HepG2 (cell line): ENCODE results near the gene SLC16A6. TPM values are rescaled to one million over a fixed set of nuclear protein-coding genes. Genes with fewer than 3 reads are reported as not detected.
A peak's percentile ranks its signal among the peaks of the same experiment; 100 is the strongest.

ENCODE experiments used
- AGO1 ChIP-seq: fragments of 200-400 bp; formaldehyde crosslinking; IDR thresholded peaks from 2 replicates; pipeline ENCODE4 v1.6.1; 2017; ENCODE audit warnings: mild to moderate bottlenecking, low read depth, low read length, moderate library complexity; ENCODE audit not compliant: poor library complexity, severe bottlenecking
- JUNB ChIP-seq: sonication (generic); formaldehyde crosslinking; IDR thresholded peaks from 2 replicates; pipeline ENCODE4 v1.8.0; 2022; ENCODE audit warnings: missing genetic modification reagents, mild to moderate bottlenecking, borderline replicate concordance
- LCORL ChIP-seq, 2 experiments: fragments of 450-650 bp in 1 of 2; sonication (generic) in 1 of 2; formaldehyde crosslinking in 1 of 2; IDR thresholded peaks; 2 replicates each; pipeline versions ENCODE4 v1.5.0 to v1.6.1; 2017 to 2020; ENCODE audit warnings: antibody characterized with exemption in 1 of 2, missing genetic modification reagents in 1 of 2
- MXD4 ChIP-seq: IDR thresholded peaks from 2 replicates; pipeline ENCODE4 v1.6.1; 2016; ENCODE audit warnings: mild to moderate bottlenecking, missing biosample characterization, missing genetic modification reagents
- NFYB ChIP-seq: sonication (generic); formaldehyde crosslinking; IDR thresholded peaks from 2 replicates; pipeline ENCODE4 v1.4.0; 2020; ENCODE audit warnings: missing genetic modification reagents
- NKX3-1 ChIP-seq: sonication (generic); formaldehyde crosslinking; IDR thresholded peaks from 2 replicates; pipeline ENCODE4 v1.5.0; 2020; ENCODE audit warnings: missing genetic modification reagents
- NRL ChIP-seq: sonication (generic); formaldehyde crosslinking; IDR thresholded peaks from 2 replicates; pipeline ENCODE4 v1.5.0; 2020; ENCODE audit warnings: missing genetic modification reagents, mild to moderate bottlenecking, moderate library complexity, borderline replicate concordance
- SATB2 ChIP-seq: sonication (generic); formaldehyde crosslinking; IDR thresholded peaks from 2 replicates; pipeline ENCODE4 v1.5.0; 2020; ENCODE audit warnings: missing genetic modification reagents
- TBX2 ChIP-seq: sonication (generic); formaldehyde crosslinking; IDR thresholded peaks from 2 replicates; pipeline ENCODE4 v1.5.0; 2020; ENCODE audit warnings: missing genetic modification reagents, mild to moderate bottlenecking, borderline replicate concordance
- TCF7 ChIP-seq: sonication (generic); IDR thresholded peaks from 2 replicates; pipeline ENCODE4 v1.6.1; 2016; ENCODE audit warnings: antibody characterized with exemption, low read depth
- ZNF205 ChIP-seq: IDR thresholded peaks from 2 replicates; pipeline ENCODE4 v1.6.1; 2018; ENCODE audit warnings: missing biosample characterization, missing genetic modification reagents
- ZNF256 ChIP-seq: sonication (generic); formaldehyde crosslinking; conservative IDR thresholded peaks from 2 replicates; pipeline ENCODE4 v1.4.0; 2020; ENCODE audit warnings: missing genetic modification reagents
- ZNF562 ChIP-seq: sonication (generic); formaldehyde crosslinking; IDR thresholded peaks from 2 replicates; pipeline ENCODE4 v1.8.0; 2022; ENCODE audit warnings: missing genetic modification reagents, borderline replicate concordance
- ZNF589 ChIP-seq: sonication (generic); formaldehyde crosslinking; conservative IDR thresholded peaks from 2 replicates; pipeline ENCODE4 v1.8.0; 2022; ENCODE audit warnings: mild to moderate bottlenecking, moderate library complexity, missing genetic modification reagents
- ZNF891 ChIP-seq: sonication (generic); formaldehyde crosslinking; IDR thresholded peaks from 2 replicates; pipeline ENCODE4 v1.5.0; 2020; ENCODE audit warnings: mild to moderate bottlenecking, missing genetic modification reagents
- ZSCAN20 ChIP-seq: sonication (generic); formaldehyde crosslinking; IDR thresholded peaks from 2 replicates; pipeline ENCODE4 v1.4.0; 2020; ENCODE audit warnings: missing genetic modification reagents, mild to moderate bottlenecking, borderline replicate concordance
- ZSCAN25 ChIP-seq: sonication (generic); formaldehyde crosslinking; IDR thresholded peaks from 2 replicates; pipeline ENCODE4 v1.8.0; 2022; ENCODE audit warnings: mild to moderate bottlenecking, missing genetic modification reagents
- polyA plus RNA-seq, 8 experiments: library from polyadenylated mRNA; depleted of rRNA in 3 of 8; stranded (reverse) in 7 of 8; unstranded in 1 of 8; fragments of >200 nt; fragmentation: Illumina TruSeq in 4 of 8; extraction: Trizol in 4 of 8; gene quantifications; 2 replicates each; pipeline versions ENCODE4 v1.2.1 to v1.2.3, GENCODE V29; 2011 to 2016; ENCODE audit warnings: low read depth in 4 of 8, missing spikeins in 1 of 8, mixed read lengths in 1 of 8; ENCODE audit not compliant: insufficient read depth in 1 of 8
- total RNA-seq, 5 experiments: library from RNA; depleted of rRNA; stranded (reverse); fragments of >200 nt; fragmentation: Illumina TruSeq; extraction: Trizol; gene quantifications; 2 replicates each; pipeline ENCODE4 v1.2.3, GENCODE V29; 2016; ENCODE audit warnings: low read depth in 1 of 5
- TF ChIP-seq, protein P1 (sequence below): sonication (generic); formaldehyde crosslinking; IDR thresholded peaks from 2 replicates; pipeline ENCODE4 v1.8.0; 2022; ENCODE audit warnings: low read depth, missing genetic modification reagents
- TF ChIP-seq, protein P2 (sequence below): sonication (generic); formaldehyde crosslinking; IDR thresholded peaks from 2 replicates; pipeline ENCODE4 v1.4.0; 2020; ENCODE audit warnings: mild to moderate bottlenecking, missing genetic modification reagents
- TF ChIP-seq, protein P3 (sequence below): sonication (generic); formaldehyde crosslinking; IDR thresholded peaks from 2 replicates; pipeline ENCODE4 v1.5.0; 2020; ENCODE audit warnings: missing genetic modification reagents
- TF ChIP-seq, protein P4 (sequence below): sonication (generic); formaldehyde crosslinking; IDR thresholded peaks from 2 replicates; pipeline ENCODE4 v1.8.1; 2023; ENCODE audit warnings: missing genetic modification reagents, inconsistent platforms, borderline replicate concordance
- TF ChIP-seq, protein P5 (sequence below): sonication (generic); formaldehyde crosslinking; IDR thresholded peaks from 2 replicates; pipeline ENCODE4 v1.8.1; 2022; ENCODE audit warnings: mild to moderate bottlenecking, missing genetic modification reagents
- TF ChIP-seq, protein P6 (sequence below): sonication (generic); formaldehyde crosslinking; IDR thresholded peaks from 2 replicates; pipeline ENCODE4 v1.5.1; 2020; ENCODE audit warnings: mild to moderate bottlenecking, missing genetic modification reagents, moderate library complexity

SLC16A6 gene
- total and polyA plus RNA-seq, 2 of the 13 experiments (the other 11 are each of a cell fraction or from before 2014, with no cell fraction given): 1.1 to 44.7 TPM

DNA sequence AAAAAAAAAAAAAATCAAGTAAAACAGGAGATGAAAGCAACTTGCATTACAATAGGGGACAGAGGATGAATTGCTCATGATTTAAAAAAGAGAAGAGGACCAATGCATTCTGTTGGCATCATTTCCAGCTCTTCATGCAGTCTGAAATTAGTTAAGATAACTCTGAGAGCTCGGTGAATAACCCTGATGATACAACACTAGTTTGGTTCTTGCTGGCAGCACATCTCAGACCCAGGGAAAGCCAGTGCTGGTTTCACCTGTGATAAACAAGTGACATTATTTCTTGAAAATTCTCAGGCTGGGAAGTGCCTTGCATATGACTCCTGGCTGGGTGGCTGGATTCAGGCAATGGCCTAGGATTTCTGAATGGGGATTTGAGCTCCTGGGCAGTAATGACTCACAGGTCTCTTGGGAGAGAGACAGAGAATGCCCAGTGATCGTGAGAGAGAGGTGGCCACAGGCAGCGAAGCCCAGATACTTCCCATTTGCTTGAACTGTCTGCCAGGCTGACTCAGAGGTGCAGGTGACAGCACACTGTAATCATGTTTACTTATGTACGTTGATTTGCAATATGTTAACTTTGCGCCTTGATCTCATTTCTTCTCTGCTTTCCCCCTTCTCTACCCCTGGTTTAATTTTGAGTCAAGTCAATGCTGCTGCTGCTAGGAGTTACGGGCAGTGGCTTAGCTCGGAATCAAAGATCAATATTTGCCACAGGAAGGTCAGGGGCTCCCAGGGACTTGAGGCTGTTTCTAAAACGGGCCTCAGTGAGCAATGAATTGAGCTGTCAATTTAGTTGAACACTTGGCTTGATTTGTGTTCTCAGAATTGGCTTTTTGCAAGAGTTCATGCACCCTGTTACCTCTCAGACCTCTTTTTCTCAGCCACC is 27.4 kb upstream of the SLC16A6 start (continued):
- TF ChIP-seq, protein P1, sequence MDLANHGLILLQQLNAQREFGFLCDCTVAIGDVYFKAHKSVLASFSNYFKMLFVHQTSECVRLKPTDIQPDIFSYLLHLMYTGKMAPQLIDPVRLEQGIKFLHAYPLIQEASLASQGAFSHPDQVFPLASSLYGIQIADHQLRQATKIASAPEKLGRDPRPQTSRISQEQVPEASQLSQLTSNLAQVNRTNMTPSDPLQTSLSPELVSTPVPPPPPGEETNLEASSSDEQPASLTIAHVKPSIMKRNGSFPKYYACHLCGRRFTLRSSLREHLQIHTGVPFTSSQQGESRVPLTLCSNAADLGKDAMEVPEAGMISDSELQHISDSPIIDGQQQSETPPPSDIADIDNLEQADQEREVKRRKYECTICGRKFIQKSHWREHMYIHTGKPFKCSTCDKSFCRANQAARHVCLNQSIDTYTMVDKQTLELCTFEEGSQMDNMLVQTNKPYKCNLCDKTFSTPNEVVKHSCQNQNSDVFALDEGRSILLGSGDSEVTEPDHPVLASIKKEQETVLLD (CRISPR knock-in tag): no peak
- TF ChIP-seq JUNB (CRISPR knock-in tag) (no peak), NFYB (no peak), ZNF256 (CRISPR knock-in tag) (no peak), ZNF589 (CRISPR knock-in tag) (no peak), NRL (CRISPR knock-in tag) (no peak), ZNF205 (CRISPR knock-in tag) (no peak), NKX3-1 (CRISPR knock-in tag) (no peak; the same call in 1 of the 2 replicates), TBX2 (CRISPR knock-in tag) (peak; percentile 88; the same call in 1 of the 2 replicates), LCORL (IDR thresholded peaks at IDR 0.05) (no peak), LCORL (CRISPR knock-in tag; IDR thresholded peaks at IDR 0.05) (no peak), SATB2 (CRISPR knock-in tag) (no peak), AGO1 (no peak), ZSCAN25 (CRISPR knock-in tag) (0 out of 2 replicates have a peak, but pooled peaks have one; percentile 28), ZNF891 (CRISPR knock-in tag) (no peak), ZNF562 (CRISPR knock-in tag) (no peak), MXD4 (CRISPR knock-in tag) (peak; percentile 72), ZSCAN20 (CRISPR knock-in tag) (no peak), TCF7 (peak; percentile 40; the same call in 1 of the 2 replicates)
- TF ChIP-seq, protein P2, sequence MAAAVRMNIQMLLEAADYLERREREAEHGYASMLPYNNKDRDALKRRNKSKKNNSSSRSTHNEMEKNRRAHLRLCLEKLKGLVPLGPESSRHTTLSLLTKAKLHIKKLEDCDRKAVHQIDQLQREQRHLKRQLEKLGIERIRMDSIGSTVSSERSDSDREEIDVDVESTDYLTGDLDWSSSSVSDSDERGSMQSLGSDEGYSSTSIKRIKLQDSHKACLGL (CRISPR knock-in tag): no peak
- TF ChIP-seq, protein P3, sequence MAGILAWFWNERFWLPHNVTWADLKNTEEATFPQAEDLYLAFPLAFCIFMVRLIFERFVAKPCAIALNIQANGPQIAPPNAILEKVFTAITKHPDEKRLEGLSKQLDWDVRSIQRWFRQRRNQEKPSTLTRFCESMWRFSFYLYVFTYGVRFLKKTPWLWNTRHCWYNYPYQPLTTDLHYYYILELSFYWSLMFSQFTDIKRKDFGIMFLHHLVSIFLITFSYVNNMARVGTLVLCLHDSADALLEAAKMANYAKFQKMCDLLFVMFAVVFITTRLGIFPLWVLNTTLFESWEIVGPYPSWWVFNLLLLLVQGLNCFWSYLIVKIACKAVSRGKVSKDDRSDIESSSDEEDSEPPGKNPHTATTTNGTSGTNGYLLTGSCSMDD (CRISPR knock-in tag): no peak
- TF ChIP-seq, protein P4, sequence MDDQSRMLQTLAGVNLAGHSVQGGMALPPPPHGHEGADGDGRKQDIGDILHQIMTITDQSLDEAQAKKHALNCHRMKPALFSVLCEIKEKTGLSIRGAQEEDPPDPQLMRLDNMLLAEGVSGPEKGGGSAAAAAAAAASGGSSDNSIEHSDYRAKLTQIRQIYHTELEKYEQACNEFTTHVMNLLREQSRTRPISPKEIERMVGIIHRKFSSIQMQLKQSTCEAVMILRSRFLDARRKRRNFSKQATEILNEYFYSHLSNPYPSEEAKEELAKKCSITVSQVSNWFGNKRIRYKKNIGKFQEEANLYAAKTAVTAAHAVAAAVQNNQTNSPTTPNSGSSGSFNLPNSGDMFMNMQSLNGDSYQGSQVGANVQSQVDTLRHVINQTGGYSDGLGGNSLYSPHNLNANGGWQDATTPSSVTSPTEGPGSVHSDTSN: no peak
- TF ChIP-seq, protein P5, sequence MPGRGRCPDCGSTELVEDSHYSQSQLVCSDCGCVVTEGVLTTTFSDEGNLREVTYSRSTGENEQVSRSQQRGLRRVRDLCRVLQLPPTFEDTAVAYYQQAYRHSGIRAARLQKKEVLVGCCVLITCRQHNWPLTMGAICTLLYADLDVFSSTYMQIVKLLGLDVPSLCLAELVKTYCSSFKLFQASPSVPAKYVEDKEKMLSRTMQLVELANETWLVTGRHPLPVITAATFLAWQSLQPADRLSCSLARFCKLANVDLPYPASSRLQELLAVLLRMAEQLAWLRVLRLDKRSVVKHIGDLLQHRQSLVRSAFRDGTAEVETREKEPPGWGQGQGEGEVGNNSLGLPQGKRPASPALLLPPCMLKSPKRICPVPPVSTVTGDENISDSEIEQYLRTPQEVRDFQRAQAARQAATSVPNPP: no peak
- TF ChIP-seq, protein P6, sequence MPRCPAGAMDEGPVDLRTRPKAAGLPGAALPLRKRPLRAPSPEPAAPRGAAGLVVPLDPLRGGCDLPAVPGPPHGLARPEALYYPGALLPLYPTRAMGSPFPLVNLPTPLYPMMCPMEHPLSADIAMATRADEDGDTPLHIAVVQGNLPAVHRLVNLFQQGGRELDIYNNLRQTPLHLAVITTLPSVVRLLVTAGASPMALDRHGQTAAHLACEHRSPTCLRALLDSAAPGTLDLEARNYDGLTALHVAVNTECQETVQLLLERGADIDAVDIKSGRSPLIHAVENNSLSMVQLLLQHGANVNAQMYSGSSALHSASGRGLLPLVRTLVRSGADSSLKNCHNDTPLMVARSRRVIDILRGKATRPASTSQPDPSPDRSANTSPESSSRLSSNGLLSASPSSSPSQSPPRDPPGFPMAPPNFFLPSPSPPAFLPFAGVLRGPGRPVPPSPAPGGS (CRISPR knock-in tag): no peak
